Thyroid gland (tissue), 4 donors: ENCODE data around the gene BSPRY. TPM values are rescaled to one million over a fixed set of nuclear protein-coding genes. Genes with fewer than 3 reads are reported as not detected.
A peak's percentile ranks its signal among the peaks of the same experiment; 100 is the strongest.
"Not testable (repeated sequence)": the region's sequence is repeated elsewhere in the genome, so short reads cannot be mapped to it uniquely, and the experiment has no call there.

ENCODE experiments used
- DNase-seq, 2 donors: peaks; one replicate each; pipeline ENCODE4 v3.0.0-alpha.2; 2019
- H3K27ac ChIP-seq, 3 donors: fragments of 200-600 bp; sonication (generic); 1 replicate in 2 of 3; 2 replicates in 1 of 3; pipeline ENCODE4 v1.5.1; 2016 to 2019; ENCODE audit warnings: mild to moderate bottlenecking in 1 of 3, moderate library complexity in 1 of 3
- H3K27me3 ChIP-seq: fragments of 200-600 bp; sonication (generic); one replicate; pipeline ENCODE4 v1.5.1; 2019
- H3K36me3 ChIP-seq, 2 donors: fragments of 200-600 bp; sonication (generic); one replicate each; pipeline ENCODE4 v1.5.1; 2016 to 2019
- H3K4me1 ChIP-seq, 2 donors: fragments of 200-600 bp; sonication (generic); one replicate each; pipeline ENCODE4 v1.5.1; 2017 to 2019
- H3K4me3 ChIP-seq, 3 donors: fragments of 200-600 bp; sonication (generic); replicated peaks in 1 of 3; 1 replicate in 2 of 3; 2 replicates in 1 of 3; pipeline ENCODE4 v1.5.1; 2016; ENCODE audit warnings: mild to moderate bottlenecking in 1 of 3
- H3K9me3 ChIP-seq: fragments of 200-600 bp; sonication (generic); one replicate; pipeline ENCODE4 v1.5.1; 2017
- POLR2A ChIP-seq, 2 donors: fragments of 450-650 bp; IDR thresholded peaks; one replicate each; pipeline ENCODE4 v1.6.1; 2017; ENCODE audit warnings: antibody characterized with exemption in 2 of 2, mild to moderate bottlenecking in 2 of 2, moderate library complexity in 1 of 2
- WGBS, 2 donors: methylation state at CpG; one replicate each; pipeline ENCODE4 v1.1.5; 2017; 5-methylcytosine and 5-hydroxymethylcytosine counted together
- intact Hi-C: fragments of 100-400 bp; cut with DNase I; formaldehyde crosslinking; loops from one replicate; pipeline ENCODE4 v1.15.1; 2023
- total RNA-seq, 4 donors: library from RNA; depleted of rRNA; stranded (reverse); fragments of >200 nt; gene quantifications; one replicate each; pipeline ENCODE4 v1.2.3, GENCODE V29; 2016
- TF ChIP-seq, protein P1 (sequence below), 6 experiments: fragments of 200-600 bp in 3 of 6; fragments of 450-650 bp in 3 of 6; sonication (generic) in 3 of 6; IDR thresholded peaks; one replicate each; pipeline ENCODE4 v1.5.1; 2016 to 2019; ENCODE audit warnings: antibody characterized with exemption in 6 of 6, mild to moderate bottlenecking in 2 of 6, inconsistent platforms in 1 of 6, moderate library complexity in 1 of 6

Gene BSPRY
- total RNA-seq, 4 donors from 2014 or later, result 53.2 to 79.7 (median 67.1) TPM

DNA sequence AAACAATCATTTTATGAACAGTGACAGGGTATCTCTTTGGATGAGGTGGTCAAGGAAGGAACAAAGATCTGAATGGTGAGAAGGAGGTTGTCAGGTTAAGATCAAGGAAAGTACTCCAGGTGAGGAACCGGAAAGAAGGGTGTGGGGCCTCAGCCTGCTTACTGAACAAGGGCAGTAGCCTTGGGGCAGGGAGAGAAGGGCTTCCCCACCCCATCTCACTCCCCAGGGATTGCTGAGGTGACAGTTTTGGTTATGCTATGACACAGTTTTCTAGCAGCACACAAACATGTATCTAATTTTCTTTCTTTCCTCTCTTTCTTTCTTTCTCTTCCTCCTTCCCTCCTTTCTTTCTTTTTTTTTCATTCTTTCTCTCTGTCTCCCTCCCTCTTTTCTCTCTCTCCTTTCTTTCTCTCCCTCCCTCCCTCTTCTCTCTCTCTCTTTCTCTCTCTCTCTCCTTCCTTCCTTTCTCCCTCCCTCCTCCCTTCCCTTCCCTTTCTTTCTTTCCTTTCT, 31.6 kb downstream of the BSPRY start:
- no peak overlapping the region for H3K4me3 ChIP-seq
- H3K27me3 ChIP-seq, result no peaks in the 10 kb centered on the region
- TF ChIP-seq, protein P1, sequence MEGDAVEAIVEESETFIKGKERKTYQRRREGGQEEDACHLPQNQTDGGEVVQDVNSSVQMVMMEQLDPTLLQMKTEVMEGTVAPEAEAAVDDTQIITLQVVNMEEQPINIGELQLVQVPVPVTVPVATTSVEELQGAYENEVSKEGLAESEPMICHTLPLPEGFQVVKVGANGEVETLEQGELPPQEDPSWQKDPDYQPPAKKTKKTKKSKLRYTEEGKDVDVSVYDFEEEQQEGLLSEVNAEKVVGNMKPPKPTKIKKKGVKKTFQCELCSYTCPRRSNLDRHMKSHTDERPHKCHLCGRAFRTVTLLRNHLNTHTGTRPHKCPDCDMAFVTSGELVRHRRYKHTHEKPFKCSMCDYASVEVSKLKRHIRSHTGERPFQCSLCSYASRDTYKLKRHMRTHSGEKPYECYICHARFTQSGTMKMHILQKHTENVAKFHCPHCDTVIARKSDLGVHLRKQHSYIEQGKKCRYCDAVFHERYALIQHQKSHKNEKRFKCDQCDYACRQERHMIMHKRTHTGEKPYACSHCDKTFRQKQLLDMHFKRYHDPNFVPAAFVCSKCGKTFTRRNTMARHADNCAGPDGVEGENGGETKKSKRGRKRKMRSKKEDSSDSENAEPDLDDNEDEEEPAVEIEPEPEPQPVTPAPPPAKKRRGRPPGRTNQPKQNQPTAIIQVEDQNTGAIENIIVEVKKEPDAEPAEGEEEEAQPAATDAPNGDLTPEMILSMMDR (IDR thresholded peaks at IDR 0.05), result no peak
- TF ChIP-seq POLR2A (IDR thresholded peaks at IDR 0.05), result no peak
- peak overlapping the region; percentile 82 to 93 (median 85) for H3K27ac ChIP-seq
- H3K36me3 ChIP-seq, result no peaks in the 10 kb centered on the region
- intact Hi-C loops, result no loop called here
- peaks cover 20 to 26% of the 10 kb centered on the region in 2 donors for H3K4me1 ChIP-seq
- peak; percentile 27 to 35 for DNase-seq
- H3K9me3 ChIP-seq, result no peaks in the 10 kb centered on the region
- WGBS, 2 donors, result 39 to 50% methylated on average over 1 of the region's 1 CpG

DNA sequence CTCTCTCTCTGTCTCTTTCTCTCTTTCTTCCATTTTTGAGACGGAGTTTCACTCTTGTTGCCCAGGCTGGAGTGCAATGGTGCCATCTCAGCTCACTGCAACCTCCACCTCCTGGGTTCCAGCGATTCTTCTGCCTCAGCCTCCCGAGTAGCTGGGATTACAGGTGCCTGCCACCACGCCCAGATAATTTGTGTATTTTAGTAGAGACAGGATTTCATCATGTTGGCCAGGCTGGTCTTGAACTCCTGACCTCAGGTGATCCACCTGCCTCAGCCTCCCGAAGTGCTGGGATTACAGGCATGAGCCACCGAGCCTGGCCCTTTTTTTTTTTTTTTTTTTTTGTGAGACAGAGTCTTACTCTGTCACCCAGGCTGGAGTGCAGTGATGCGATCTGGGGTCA, 32.1 kb downstream of the BSPRY start:
- H3K27ac ChIP-seq, result peak overlapping the region; percentile 82 to 93 (median 85)
- H3K27me3 ChIP-seq, intact Hi-C loops, H3K36me3 ChIP-seq, DNase-seq, H3K9me3 ChIP-seq, H3K4me3 ChIP-seq: not testable (repeated sequence)
- WGBS, 2 donors, result 75 to 84% methylated on average over 5 to 7 of the region's 7 CpGs
- peaks cover 20 to 23% of the 10 kb centered on the region in 2 donors for H3K4me1 ChIP-seq

DNA sequence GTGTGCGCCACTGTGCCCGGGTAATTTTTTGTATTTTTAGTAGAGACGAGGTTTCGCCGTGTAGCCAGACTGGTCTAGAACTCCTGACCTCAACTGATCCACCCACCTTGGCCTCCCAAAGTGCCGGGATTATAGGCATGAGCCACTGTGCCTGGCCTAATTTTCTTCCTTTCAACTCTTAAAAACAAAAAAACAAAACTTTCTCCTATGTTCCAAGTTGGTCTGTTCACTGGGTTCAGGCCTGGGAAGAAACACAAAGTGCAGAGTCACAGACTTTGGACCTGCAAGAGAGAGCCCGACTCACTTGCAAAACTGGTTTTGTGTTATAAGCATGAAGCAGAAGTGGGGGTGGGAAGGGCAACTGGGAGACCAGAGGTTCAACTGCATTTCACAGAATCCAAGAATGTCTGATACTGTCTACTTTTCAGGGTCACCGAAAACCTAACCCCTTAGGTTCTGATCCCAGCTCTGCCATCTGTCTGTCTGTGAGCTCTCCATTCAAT, 32.6 kb downstream of the BSPRY start:
- Histone ChIP-seq H3K4me3 (no peak overlapping the region), H3K4me1 (peaks cover 20 to 23% of the 10 kb centered on the region in 2 donors), H3K27ac (peak overlapping the region; percentile 82 to 93 (median 85)), H3K36me3 (no peaks in the 10 kb centered on the region), H3K9me3 (no peaks in the 10 kb centered on the region), H3K27me3 (no peaks in the 10 kb centered on the region)
- DNase-seq, result peak; percentile 87 to 88
- 36 to 51% methylated on average over 8 of the region's 8 CpGs for WGBS, 2 donors
- TF ChIP-seq POLR2A (IDR thresholded peaks at IDR 0.05), result peak in 1 of 2 donors; percentile 12
- TF ChIP-seq, protein P1 (IDR thresholded peaks at IDR 0.05), result no peak
- intact Hi-C loops, result no loop called here

DNA sequence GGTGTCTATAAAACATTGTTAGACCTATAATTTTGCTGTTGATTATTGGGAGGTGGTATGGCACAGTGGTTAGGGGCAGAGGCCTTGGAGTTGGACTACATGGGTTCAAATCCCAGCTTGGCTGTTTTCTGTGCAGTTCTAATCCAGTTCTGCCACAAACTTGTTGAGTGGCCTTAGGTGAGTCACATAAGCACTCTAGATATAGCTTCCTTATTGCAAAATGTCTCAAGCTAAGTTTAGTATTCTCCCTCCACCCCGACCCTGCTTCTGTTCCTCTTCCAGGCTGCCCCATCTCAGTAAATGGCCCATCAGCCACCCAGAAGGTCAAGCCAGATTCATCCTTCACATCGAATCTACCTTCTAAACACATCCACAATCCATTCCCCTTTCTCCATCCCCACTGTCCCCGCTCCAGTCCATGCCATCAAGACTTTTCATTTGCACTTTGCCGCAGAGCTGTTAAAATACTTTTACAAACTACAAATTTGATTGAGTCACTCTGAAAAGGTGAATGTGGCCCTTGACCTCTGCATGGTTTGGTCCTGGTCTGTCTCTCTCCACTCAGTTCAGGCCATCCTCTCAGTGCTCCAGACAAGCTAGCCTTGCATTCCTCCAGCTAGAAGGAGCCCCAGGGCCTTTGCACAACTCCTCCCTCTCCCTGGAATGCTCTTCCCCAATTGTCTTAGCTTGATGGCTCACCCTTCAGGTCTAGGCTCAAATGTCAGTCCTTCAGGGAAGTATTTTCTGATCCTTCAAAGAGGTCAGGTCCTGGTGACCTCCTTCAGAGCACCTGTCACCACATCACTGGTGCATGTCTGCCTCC, 37.4 kb downstream of the BSPRY start:
- no peaks in the 10 kb centered on the region for H3K9me3 ChIP-seq
- H3K4me1 ChIP-seq, result peaks cover 6 to 7% of the 10 kb centered on the region in 2 donors
- TF ChIP-seq, protein P1 (IDR thresholded peaks at IDR 0.05), result no peak
- TF ChIP-seq POLR2A (IDR thresholded peaks at IDR 0.05), result no peak
- intact Hi-C loops, result no loop called here
- DNase-seq, result no peak
- 92 to 94% methylated on average over 4 of the region's 4 CpGs for WGBS, 2 donors
- H3K27me3 ChIP-seq, result no peaks in the 10 kb centered on the region
- peaks cover 35 to 40% of the 10 kb centered on the region in 2 donors for H3K36me3 ChIP-seq
- no peak overlapping the region for H3K4me3 ChIP-seq
- no peak overlapping the region for H3K27ac ChIP-seq

DNA sequence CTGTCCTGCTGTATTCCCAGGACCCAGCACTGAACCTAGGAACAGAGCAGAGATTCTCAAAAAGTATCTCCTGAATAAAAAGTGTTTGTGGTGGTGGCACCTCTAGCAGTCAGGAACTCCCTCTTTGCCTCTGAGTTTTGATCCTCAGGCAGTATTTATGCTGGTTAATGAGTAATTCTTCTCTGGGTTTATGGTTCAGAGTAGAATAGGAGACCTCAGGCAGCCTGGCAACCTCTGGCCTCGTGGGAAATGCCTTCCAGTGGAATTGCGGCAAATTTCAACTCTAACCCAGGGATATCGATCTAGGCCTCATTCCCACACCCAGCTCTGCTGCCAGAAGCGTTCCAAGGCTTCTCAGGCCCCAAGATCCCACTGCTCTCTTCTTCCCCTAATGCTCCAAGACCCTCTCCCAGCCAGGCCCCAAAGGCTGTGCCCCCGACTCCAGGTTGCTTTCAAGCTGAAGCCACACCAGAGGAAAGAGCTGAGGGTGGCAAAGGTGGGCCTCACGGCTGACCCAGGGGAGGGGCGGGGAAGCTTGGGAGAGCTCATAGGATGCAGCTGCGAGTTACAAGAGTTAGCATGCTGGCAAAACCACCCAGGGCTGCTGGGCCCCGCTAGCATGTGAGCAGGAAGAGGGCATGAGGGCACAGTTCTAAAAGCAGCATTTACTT, 38.4 kb downstream of the BSPRY start:
- intact Hi-C loops, result no loop called here
- no peak overlapping the region for H3K27ac ChIP-seq
- no peaks in the 10 kb centered on the region for H3K9me3 ChIP-seq
- H3K36me3 ChIP-seq, result peaks cover 35 to 41% of the 10 kb centered on the region in 2 donors
- TF ChIP-seq POLR2A (IDR thresholded peaks at IDR 0.05), result no peak
- TF ChIP-seq, protein P1 (IDR thresholded peaks at IDR 0.05), result no peak
- H3K4me3 ChIP-seq, result no peak overlapping the region
- 84 to 91% methylated on average over 9 of the region's 9 CpGs for WGBS, 2 donors
- no peaks in the 10 kb centered on the region for H3K4me1 ChIP-seq
- DNase-seq, result no peak
- H3K27me3 ChIP-seq, result no peaks in the 10 kb centered on the region
